ENCODE results near the gene MKRN2OS. TPM values are rescaled to one million over a fixed set of nuclear protein-coding genes. Genes with fewer than 3 reads are reported as not detected.

The MKRN2OS gene
- total RNA-seq, 6 donors from 2014 or later: 0.47 to 1.8 (median 1.00) TPM; not detected in 2

DNA sequence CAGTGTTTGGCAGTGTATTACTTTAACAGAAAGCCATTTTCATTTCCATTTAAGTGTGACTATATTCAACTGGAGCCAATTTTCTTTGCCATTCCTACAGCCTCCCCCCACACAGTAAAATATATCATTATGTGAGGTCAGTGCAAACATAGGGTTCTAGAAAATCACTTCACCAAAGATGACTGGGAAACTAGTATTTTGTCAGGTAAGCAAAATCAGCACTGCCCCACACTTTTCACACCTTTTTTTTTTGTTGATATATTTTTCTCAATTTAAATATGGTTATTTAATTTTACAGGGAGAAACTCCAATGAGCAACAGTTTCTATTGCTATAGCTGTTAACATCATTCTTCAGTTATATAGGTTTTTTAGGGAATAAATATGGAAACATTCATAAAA lies 29.7 kb downstream of the MKRN2OS start:
- H3K27me3 ChIP-seq: no peaks in the 10 kb centered on the region
- H3K4me3 ChIP-seq: no peak overlapping the region
- TF ChIP-seq, protein P1, sequence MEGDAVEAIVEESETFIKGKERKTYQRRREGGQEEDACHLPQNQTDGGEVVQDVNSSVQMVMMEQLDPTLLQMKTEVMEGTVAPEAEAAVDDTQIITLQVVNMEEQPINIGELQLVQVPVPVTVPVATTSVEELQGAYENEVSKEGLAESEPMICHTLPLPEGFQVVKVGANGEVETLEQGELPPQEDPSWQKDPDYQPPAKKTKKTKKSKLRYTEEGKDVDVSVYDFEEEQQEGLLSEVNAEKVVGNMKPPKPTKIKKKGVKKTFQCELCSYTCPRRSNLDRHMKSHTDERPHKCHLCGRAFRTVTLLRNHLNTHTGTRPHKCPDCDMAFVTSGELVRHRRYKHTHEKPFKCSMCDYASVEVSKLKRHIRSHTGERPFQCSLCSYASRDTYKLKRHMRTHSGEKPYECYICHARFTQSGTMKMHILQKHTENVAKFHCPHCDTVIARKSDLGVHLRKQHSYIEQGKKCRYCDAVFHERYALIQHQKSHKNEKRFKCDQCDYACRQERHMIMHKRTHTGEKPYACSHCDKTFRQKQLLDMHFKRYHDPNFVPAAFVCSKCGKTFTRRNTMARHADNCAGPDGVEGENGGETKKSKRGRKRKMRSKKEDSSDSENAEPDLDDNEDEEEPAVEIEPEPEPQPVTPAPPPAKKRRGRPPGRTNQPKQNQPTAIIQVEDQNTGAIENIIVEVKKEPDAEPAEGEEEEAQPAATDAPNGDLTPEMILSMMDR (IDR thresholded peaks at IDR 0.05): no peak
- TF ChIP-seq POLR2AphosphoS5 (IDR thresholded peaks at IDR 0.05) (no peak), POLR2A (IDR thresholded peaks at IDR 0.05) (no peak), EP300 (IDR thresholded peaks at IDR 0.05) (no peak)
- H3K36me3 ChIP-seq: peaks cover 0 to 4% (median under 1%) of the 10 kb centered on the region in 4 donors
- DNase-seq (no peak), ATAC-seq (ENCODE audit: low FRiP score in 2 of 2) (no peak)
- no peaks in the 10 kb centered on the region for H3K9me3 ChIP-seq
- H3K27ac ChIP-seq: no peak overlapping the region
- H3K4me1 ChIP-seq: peaks cover 0 to 4% (median 0%) of the 10 kb centered on the region in 4 donors

DNA sequence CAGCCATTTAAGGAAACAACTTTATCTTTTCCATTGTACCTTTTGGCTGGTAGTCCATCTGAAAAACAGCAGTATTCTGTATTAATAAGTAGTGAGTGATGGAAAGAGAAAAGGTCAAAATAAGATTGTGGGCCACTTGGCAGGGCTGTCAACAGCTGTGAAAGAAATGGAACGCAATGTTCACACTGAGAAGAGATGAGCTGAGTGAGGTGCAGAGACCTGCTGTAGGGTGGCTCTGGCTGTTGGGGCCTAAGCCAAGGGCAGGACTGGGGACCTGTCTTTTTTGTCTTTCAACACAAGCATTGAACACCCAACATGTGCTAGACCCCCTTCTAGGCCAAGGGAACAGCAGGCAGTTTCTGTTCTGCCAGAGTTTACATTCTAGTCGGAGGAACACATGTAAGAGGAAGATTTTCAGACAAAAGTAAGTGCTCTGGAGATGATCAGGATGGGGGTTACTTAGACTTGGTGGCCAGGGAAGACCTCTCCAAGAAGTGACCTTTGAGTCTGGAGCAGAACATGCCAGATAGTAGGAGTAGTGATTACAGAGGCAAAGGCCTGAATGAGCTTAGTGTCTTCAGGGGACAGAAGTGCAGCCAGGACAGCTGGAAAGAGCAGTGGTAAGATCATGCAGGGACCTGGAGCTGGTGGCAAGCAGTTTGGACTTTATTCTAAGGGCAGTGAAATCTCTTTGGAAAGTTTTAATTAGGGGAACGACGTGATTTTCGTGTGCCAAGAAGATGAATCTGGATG lies 31.4 kb downstream of the MKRN2OS start:
- Histone ChIP-seq H3K27ac (no peak overlapping the region), H3K27me3 (no peaks in the 10 kb centered on the region), H3K9me3 (no peaks in the 10 kb centered on the region), H3K36me3 (peaks cover 0 to 4% (median 0%) of the 10 kb centered on the region in 4 donors), H3K4me3 (no peak overlapping the region), H3K4me1 (peaks cover 0 to 4% (median 0%) of the 10 kb centered on the region in 4 donors)
- DNase-seq: no peak
- no peak for ATAC-seq (ENCODE audit: low FRiP score in 2 of 2)
- TF ChIP-seq EP300 (IDR thresholded peaks at IDR 0.05) (no peak), POLR2A (IDR thresholded peaks at IDR 0.05) (no peak), POLR2AphosphoS5 (IDR thresholded peaks at IDR 0.05) (no peak)
- TF ChIP-seq, protein P1 (IDR thresholded peaks at IDR 0.05): no peak
- 85 to 93% methylated on average over 5 of the region's 5 CpGs for WGBS, 2 donors

DNA sequence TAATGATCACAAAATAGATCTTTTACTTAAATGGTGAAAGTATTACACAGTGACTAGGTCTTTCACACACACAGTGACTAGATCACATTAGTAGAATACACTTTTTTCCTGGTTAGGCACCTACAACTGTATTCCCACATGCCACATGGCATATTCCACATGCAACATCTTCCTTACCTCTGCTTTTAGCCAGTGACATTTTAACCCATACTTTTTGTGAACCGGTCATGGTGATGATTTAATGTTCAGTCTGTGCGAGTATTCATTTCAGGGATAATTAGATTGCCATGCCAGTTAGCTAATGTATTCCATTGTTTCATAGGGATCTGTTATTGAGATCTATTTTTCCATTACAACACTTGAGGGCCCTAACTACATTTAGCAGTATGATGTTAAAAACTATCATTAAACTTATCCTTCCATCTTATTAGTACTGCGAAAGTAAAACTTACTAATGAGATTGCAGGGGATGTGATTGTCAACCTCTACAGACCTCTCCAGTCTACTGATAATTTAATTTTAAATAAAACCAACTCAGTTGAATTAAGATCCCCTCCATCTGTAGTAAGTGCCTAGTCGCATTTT lies 32.7 kb downstream of the MKRN2OS start:
- Histone ChIP-seq H3K27ac (no peak overlapping the region), H3K4me1 (no peaks in the 10 kb centered on the region), H3K36me3 (peaks cover 0 to 4% (median 0%) of the 10 kb centered on the region in 4 donors), H3K9me3 (no peaks in the 10 kb centered on the region), H3K4me3 (no peak overlapping the region), H3K27me3 (no peaks in the 10 kb centered on the region)
- 96 to 97% methylated on average over 4 of the region's 4 CpGs for WGBS, 2 donors
- no peak for ATAC-seq (ENCODE audit: low FRiP score in 2 of 2)
- no peak for DNase-seq
- TF ChIP-seq, protein P1 (IDR thresholded peaks at IDR 0.05): no peak
- no peak for TF ChIP-seq POLR2A (IDR thresholded peaks at IDR 0.05)
- no peak for TF ChIP-seq EP300 (IDR thresholded peaks at IDR 0.05)
- no peak for TF ChIP-seq POLR2AphosphoS5 (IDR thresholded peaks at IDR 0.05)

DNA sequence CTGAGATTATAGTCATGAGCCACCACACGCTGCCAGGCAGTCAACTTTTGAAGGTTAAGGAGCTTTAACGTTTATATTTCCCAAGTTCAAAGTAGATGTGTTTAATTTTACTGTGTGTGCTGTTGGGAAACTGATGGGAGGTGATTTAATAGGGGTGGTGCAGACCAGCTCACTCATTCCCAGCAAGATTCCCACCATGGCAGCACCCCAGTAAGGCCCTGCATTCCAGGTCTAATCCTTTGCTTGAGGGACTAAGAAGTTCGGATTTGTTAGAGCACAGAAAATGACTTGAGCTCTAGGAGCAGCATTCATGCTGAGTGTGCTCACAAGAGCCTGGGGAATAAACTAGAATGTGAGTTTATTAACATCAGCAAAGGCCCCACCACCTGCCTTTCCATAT lies 35.8 kb downstream of the MKRN2OS start:
- TF ChIP-seq POLR2A (IDR thresholded peaks at IDR 0.05) (no peak), POLR2AphosphoS5 (IDR thresholded peaks at IDR 0.05) (no peak), EP300 (IDR thresholded peaks at IDR 0.05) (no peak)
- TF ChIP-seq, protein P1 (IDR thresholded peaks at IDR 0.05): no peak
- WGBS, 2 donors: 83 to 85% methylated on average over 3 of the region's 3 CpGs
- Histone ChIP-seq H3K4me1 (no peaks in the 10 kb centered on the region), H3K27ac (no peak overlapping the region), H3K36me3 (peaks cover 0 to 7% (median 3%) of the 10 kb centered on the region in 4 donors), H3K9me3 (no peaks in the 10 kb centered on the region), H3K27me3 (no peaks in the 10 kb centered on the region), H3K4me3 (no peak overlapping the region)
- no peak for ATAC-seq (ENCODE audit: low FRiP score in 2 of 2)
- DNase-seq: no peak

Data from upper lobe of left lung (tissue), 6 donors.